IPS-18c (cell line): Measurements from ENCODE around the gene NDC1.

Experiments
- H3K4me3 ChIP-seq: 2 replicates; pipeline ENCODE4 v1.7.0; 2013; ENCODE audit warnings: low read depth, mild to moderate bottlenecking, low read length, moderate library complexity; ENCODE audit not compliant: insufficient read depth
- H3K9me3 ChIP-seq: one replicate; pipeline ENCODE4 v1.6.1; 2013; ENCODE audit warnings: mild to moderate bottlenecking, low read length, moderate library complexity; ENCODE audit not compliant: control insufficient read depth, insufficient read depth

NDC1 gene

GRCh38 chr1:53729456-53730223 lies 108.5 kb downstream of the NDC1 start:
- H3K9me3 ChIP-seq, result no peaks in the 10 kb centered on the region
- no peak overlapping the region for H3K4me3 ChIP-seq

- no peak overlapping the region for H3K4me3 ChIP-seq
These were observed 109.2 kb downstream of the NDC1 start for GRCh38 chr1:53728702-53729455.

GRCh38 chr1:53728196-53728595 lies 109.9 kb downstream of the NDC1 start:
- Histone ChIP-seq H3K9me3 (no peaks in the 10 kb centered on the region), H3K4me3 (no peak overlapping the region)

More at GRCh38 chr1:53728702-53729455, 109.2 kb downstream of the NDC1 start:
- no peaks in the 10 kb centered on the region for H3K9me3 ChIP-seq

- Histone ChIP-seq H3K9me3 (no peaks in the 10 kb centered on the region), H3K4me3 (no peak overlapping the region)
These were observed 110.5 kb downstream of the NDC1 start for GRCh38 chr1:53727461-53728092.

- Histone ChIP-seq H3K4me3 (no peak overlapping the region), H3K9me3 (no peaks in the 10 kb centered on the region)
These were observed 112.0 kb downstream of the NDC1 start for GRCh38 chr1:53726009-53726600.

- no peaks in the 10 kb centered on the region for H3K9me3 ChIP-seq
- H3K4me3 ChIP-seq, result no peak overlapping the region
These were observed 112.8 kb downstream of the NDC1 start for GRCh38 chr1:53725238-53725689.

GRCh38 chr1:53722025-53722424 lies 116.1 kb downstream of the NDC1 start:
- Histone ChIP-seq H3K4me3 (no peak overlapping the region), H3K9me3 (no peaks in the 10 kb centered on the region)

- H3K9me3 ChIP-seq, result no peaks in the 10 kb centered on the region
- H3K4me3 ChIP-seq, result no peak overlapping the region
These were observed 117.0 kb downstream of the NDC1 start for GRCh38 chr1:53721088-53721487.

GRCh38 chr1:53719469-53719868 lies 118.6 kb downstream of the NDC1 start:
- no peaks in the 10 kb centered on the region for H3K9me3 ChIP-seq
- no peak overlapping the region for H3K4me3 ChIP-seq

- no peak overlapping the region for H3K4me3 ChIP-seq
- no peaks in the 10 kb centered on the region for H3K9me3 ChIP-seq
These were observed 119.7 kb downstream of the NDC1 start for GRCh38 chr1:53718443-53718842.

- H3K9me3 ChIP-seq, result no peaks in the 10 kb centered on the region
- H3K4me3 ChIP-seq, result no peak overlapping the region
These were observed 120.9 kb downstream of the NDC1 start for GRCh38 chr1:53717025-53717804.

GRCh38 chr1:53716150-53716549 lies 121.9 kb downstream of the NDC1 start:
- Histone ChIP-seq H3K4me3 (no peak overlapping the region), H3K9me3 (no peaks in the 10 kb centered on the region)

- Histone ChIP-seq H3K4me3 (no peak overlapping the region), H3K9me3 (no peaks in the 10 kb centered on the region)
These were observed 122.6 kb downstream of the NDC1 start for GRCh38 chr1:53715478-53715877.
